ENCODE measurements around the gene ZDHHC11. TPM values are rescaled to one million over a fixed set of nuclear protein-coding genes. Genes with fewer than 3 reads are reported as not detected.

The ZDHHC11 gene
- total and polyA plus RNA-seq, 2 experiments from 2014 or later, result 8.0 to 29.1 TPM

GRCh38 chr5:851553-851952 is 767 bp upstream of the ZDHHC11 start:
- Histone ChIP-seq H3F3A (replicated peaks; ENCODE audit: low read depth) (no peaks in the 10 kb centered on the region), H2AFZ (no peak overlapping the region), H3K9me2 (ENCODE audit: insufficient read depth) (no peaks in the 10 kb centered on the region), H3K4me1 (ENCODE audit: insufficient read depth) (no peaks in the 10 kb centered on the region), H3K79me2 (replicated peaks; ENCODE audit: insufficient read depth) (no peaks in the 10 kb centered on the region), H3K4me2 (no peak overlapping the region), H3K4me3 (no peak overlapping the region), H3K27ac (ENCODE audit: low read depth) (no peak overlapping the region), H3K27me3 (ENCODE audit: insufficient read depth) (no peaks in the 10 kb centered on the region), H4K20me1 (replicated peaks; ENCODE audit: insufficient read depth) (no peaks in the 10 kb centered on the region), H3K36me3 (ENCODE audit: insufficient read depth) (no peaks in the 10 kb centered on the region)
- H3K27ac Mint-ChIP-seq, result no peak overlapping the region
- no peak overlapping the region for H3K4me3 Mint-ChIP-seq
- peaks cover 4% of the 10 kb centered on the region; the same call in 1 of the 3 replicates for H3K36me3 Mint-ChIP-seq (ENCODE audit: low read depth)
- H3K4me1 Mint-ChIP-seq, result no peaks in the 10 kb centered on the region; the same call in 2 of the 3 replicates
- DNase-seq (ENCODE audit: low spot score) (no peak), ATAC-seq (no peak)
- no peaks in the 10 kb centered on the region; the same call in 2 of the 3 replicates for H3K9me3 Mint-ChIP-seq
- TF ChIP-seq, protein P1, sequence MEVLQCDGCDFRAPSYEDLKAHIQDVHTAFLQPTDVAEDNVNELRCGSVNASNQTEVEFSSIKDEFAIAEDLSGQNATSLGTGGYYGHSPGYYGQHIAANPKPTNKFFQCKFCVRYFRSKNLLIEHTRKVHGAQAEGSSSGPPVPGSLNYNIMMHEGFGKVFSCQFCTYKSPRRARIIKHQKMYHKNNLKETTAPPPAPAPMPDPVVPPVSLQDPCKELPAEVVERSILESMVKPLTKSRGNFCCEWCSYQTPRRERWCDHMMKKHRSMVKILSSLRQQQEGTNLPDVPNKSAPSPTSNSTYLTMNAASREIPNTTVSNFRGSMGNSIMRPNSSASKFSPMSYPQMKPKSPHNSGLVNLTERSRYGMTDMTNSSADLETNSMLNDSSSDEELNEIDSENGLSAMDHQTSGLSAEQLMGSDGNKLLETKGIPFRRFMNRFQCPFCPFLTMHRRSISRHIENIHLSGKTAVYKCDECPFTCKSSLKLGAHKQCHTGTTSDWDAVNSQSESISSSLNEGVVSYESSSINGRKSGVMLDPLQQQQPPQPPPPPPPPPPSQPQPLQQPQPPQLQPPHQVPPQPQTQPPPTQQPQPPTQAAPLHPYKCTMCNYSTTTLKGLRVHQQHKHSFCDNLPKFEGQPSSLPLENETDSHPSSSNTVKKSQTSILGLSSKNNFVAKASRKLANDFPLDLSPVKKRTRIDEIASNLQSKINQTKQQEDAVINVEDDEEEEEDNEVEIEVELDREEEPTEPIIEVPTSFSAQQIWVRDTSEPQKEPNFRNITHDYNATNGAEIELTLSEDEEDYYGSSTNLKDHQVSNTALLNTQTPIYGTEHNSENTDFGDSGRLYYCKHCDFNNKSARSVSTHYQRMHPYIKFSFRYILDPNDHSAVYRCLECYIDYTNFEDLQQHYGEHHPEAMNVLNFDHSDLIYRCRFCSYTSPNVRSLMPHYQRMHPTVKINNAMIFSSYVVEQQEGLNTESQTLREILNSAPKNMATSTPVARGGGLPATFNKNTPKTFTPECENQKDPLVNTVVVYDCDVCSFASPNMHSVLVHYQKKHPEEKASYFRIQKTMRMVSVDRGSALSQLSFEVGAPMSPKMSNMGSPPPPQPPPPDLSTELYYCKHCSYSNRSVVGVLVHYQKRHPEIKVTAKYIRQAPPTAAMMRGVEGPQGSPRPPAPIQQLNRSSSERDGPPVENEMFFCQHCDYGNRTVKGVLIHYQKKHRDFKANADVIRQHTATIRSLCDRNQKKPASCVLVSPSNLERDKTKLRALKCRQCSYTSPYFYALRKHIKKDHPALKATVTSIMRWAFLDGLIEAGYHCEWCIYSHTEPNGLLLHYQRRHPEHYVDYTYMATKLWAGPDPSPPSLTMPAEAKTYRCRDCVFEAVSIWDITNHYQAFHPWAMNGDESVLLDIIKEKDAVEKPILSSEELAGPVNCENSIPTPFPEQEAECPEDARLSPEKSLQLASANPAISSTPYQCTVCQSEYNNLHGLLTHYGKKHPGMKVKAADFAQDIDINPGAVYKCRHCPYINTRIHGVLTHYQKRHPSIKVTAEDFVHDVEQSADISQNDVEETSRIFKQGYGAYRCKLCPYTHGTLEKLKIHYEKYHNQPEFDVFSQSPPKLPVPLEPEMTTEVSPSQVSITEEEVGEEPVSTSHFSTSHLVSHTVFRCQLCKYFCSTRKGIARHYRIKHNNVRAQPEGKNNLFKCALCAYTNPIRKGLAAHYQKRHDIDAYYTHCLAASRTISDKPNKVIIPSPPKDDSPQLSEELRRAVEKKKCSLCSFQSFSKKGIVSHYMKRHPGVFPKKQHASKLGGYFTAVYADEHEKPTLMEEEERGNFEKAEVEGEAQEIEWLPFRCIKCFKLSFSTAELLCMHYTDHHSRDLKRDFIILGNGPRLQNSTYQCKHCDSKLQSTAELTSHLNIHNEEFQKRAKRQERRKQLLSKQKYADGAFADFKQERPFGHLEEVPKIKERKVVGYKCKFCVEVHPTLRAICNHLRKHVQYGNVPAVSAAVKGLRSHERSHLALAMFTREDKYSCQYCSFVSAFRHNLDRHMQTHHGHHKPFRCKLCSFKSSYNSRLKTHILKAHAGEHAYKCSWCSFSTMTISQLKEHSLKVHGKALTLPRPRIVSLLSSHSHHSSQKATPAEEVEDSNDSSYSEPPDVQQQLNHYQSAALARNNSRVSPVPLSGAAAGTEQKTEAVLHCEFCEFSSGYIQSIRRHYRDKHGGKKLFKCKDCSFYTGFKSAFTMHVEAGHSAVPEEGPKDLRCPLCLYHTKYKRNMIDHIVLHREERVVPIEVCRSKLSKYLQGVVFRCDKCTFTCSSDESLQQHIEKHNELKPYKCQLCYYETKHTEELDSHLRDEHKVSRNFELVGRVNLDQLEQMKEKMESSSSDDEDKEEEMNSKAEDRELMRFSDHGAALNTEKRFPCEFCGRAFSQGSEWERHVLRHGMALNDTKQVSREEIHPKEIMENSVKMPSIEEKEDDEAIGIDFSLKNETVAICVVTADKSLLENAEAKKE (CRISPR knock-in tag; IDR thresholded peaks at IDR 0.05), result no peak
- TF ChIP-seq NANOG (IDR thresholded peaks at IDR 0.05; ENCODE audit: borderline replicate concordance) (no peak), ZNF114 (CRISPR knock-in tag; IDR thresholded peaks at IDR 0.05) (no peak), ZNF331 (CRISPR knock-in tag; IDR thresholded peaks at IDR 0.05; ENCODE audit: low read depth) (no peak), POLR2AphosphoS5 (IDR thresholded peaks at IDR 0.05; ENCODE audit: low read depth) (no peak), CREB1 (CRISPR knock-in tag; IDR thresholded peaks at IDR 0.05; ENCODE audit: low read depth) (no peak), EZH2phosphoT487 (IDR thresholded peaks at IDR 0.05; ENCODE audit: unreplicated experiment) (no peak), CTCF (conservative IDR thresholded peaks at IDR 0.05; ENCODE audit: low read depth in 2 of 2) (no peak), JUNB (IDR thresholded peaks at IDR 0.05; ENCODE audit: unreplicated experiment) (no peak), STAT1 (IDR thresholded peaks at IDR 0.05; ENCODE audit: unreplicated experiment) (no peak), EZH2 (IDR thresholded peaks at IDR 0.05; ENCODE audit: low read depth, unreplicated experiment) (no peak)
- TF ChIP-seq, protein P2, sequence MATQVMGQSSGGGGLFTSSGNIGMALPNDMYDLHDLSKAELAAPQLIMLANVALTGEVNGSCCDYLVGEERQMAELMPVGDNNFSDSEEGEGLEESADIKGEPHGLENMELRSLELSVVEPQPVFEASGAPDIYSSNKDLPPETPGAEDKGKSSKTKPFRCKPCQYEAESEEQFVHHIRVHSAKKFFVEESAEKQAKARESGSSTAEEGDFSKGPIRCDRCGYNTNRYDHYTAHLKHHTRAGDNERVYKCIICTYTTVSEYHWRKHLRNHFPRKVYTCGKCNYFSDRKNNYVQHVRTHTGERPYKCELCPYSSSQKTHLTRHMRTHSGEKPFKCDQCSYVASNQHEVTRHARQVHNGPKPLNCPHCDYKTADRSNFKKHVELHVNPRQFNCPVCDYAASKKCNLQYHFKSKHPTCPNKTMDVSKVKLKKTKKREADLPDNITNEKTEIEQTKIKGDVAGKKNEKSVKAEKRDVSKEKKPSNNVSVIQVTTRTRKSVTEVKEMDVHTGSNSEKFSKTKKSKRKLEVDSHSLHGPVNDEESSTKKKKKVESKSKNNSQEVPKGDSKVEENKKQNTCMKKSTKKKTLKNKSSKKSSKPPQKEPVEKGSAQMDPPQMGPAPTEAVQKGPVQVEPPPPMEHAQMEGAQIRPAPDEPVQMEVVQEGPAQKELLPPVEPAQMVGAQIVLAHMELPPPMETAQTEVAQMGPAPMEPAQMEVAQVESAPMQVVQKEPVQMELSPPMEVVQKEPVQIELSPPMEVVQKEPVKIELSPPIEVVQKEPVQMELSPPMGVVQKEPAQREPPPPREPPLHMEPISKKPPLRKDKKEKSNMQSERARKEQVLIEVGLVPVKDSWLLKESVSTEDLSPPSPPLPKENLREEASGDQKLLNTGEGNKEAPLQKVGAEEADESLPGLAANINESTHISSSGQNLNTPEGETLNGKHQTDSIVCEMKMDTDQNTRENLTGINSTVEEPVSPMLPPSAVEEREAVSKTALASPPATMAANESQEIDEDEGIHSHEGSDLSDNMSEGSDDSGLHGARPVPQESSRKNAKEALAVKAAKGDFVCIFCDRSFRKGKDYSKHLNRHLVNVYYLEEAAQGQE (IDR thresholded peaks at IDR 0.05; ENCODE audit: unreplicated experiment), result no peak
- TF ChIP-seq, protein P3, sequence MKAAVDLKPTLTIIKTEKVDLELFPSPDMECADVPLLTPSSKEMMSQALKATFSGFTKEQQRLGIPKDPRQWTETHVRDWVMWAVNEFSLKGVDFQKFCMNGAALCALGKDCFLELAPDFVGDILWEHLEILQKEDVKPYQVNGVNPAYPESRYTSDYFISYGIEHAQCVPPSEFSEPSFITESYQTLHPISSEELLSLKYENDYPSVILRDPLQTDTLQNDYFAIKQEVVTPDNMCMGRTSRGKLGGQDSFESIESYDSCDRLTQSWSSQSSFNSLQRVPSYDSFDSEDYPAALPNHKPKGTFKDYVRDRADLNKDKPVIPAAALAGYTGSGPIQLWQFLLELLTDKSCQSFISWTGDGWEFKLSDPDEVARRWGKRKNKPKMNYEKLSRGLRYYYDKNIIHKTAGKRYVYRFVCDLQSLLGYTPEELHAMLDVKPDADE (IDR thresholded peaks at IDR 0.05), result no peak
- H3K27me3 Mint-ChIP-seq (ENCODE audit: insufficient read depth, low read depth, poor library complexity), result peaks cover 7% of the 10 kb centered on the region
